ENCODE data around the gene KAT6B.

DNA sequence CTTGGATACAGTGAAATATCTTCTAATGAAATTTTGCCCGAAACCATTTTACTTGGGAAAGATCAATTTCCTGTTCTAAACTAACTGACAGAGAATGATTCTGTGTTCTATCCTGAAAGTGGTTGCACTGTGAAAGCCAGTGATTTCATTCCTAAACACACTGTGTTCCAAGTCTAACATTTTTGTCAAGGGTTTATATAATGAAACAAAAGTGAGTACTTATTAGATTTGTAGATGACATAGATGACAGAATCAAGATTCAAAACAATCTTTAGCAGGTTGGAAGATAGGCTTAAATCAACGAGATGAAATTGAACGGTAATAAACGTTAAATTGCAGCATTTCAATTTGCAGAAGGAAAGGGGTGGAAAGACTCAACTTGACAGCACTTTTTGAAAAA, 13.3 kb downstream of the KAT6B start:
- TF ChIP-seq, protein P1, sequence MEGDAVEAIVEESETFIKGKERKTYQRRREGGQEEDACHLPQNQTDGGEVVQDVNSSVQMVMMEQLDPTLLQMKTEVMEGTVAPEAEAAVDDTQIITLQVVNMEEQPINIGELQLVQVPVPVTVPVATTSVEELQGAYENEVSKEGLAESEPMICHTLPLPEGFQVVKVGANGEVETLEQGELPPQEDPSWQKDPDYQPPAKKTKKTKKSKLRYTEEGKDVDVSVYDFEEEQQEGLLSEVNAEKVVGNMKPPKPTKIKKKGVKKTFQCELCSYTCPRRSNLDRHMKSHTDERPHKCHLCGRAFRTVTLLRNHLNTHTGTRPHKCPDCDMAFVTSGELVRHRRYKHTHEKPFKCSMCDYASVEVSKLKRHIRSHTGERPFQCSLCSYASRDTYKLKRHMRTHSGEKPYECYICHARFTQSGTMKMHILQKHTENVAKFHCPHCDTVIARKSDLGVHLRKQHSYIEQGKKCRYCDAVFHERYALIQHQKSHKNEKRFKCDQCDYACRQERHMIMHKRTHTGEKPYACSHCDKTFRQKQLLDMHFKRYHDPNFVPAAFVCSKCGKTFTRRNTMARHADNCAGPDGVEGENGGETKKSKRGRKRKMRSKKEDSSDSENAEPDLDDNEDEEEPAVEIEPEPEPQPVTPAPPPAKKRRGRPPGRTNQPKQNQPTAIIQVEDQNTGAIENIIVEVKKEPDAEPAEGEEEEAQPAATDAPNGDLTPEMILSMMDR (IDR thresholded peaks at IDR 0.05) = no peak
- TF ChIP-seq POLR2AphosphoS5 (IDR thresholded peaks at IDR 0.05; ENCODE audit: insufficient read depth in 1 of 2, low read depth in 1 of 2) = no peak

Data from vagina (tissue), 2 donors.